Choroid plexus epithelial cell (primary cell): ENCODE data around the gene ADAD2.

Experiments used
- DNase-seq: peaks from one replicate; pipeline ENCODE4 v3.0.0-alpha.2; 2010; ENCODE audit warnings: low read depth
- H3K4me3 ChIP-seq: 2 replicates; pipeline ENCODE4 v1.5.1; 2011; ENCODE audit warnings: low read depth, mild to moderate bottlenecking, control low read depth, low read length, moderate library complexity
- TF ChIP-seq, protein P1 (sequence below): conservative IDR thresholded peaks from 2 replicates; pipeline ENCODE4 v1.5.1; 2011; ENCODE audit warnings: low read depth, mild to moderate bottlenecking, control low read depth, inconsistent platforms, low read length, moderate library complexity

The ADAD2 gene

DNA sequence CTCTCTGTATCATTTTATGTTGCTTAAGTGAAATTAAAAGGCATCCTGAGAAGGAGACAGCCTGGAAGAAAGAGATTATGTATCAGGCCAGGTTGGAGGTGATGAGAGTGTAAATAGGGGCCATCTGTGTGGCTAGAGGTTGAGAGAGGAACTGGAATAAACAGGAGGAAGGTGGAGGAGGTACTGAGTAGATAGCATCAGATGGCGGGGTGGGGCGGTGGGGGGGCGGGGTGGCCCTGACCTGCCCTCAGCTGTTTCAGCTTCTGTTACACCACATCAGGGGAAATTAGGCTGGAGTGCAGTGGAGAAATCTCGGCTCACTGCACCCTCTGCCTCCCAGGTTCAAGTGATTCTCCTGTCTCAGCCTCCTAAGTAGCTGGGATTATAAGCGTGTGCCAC is 55.7 kb downstream of the ADAD2 start:
- DNase-seq: no peak
- TF ChIP-seq, protein P1, sequence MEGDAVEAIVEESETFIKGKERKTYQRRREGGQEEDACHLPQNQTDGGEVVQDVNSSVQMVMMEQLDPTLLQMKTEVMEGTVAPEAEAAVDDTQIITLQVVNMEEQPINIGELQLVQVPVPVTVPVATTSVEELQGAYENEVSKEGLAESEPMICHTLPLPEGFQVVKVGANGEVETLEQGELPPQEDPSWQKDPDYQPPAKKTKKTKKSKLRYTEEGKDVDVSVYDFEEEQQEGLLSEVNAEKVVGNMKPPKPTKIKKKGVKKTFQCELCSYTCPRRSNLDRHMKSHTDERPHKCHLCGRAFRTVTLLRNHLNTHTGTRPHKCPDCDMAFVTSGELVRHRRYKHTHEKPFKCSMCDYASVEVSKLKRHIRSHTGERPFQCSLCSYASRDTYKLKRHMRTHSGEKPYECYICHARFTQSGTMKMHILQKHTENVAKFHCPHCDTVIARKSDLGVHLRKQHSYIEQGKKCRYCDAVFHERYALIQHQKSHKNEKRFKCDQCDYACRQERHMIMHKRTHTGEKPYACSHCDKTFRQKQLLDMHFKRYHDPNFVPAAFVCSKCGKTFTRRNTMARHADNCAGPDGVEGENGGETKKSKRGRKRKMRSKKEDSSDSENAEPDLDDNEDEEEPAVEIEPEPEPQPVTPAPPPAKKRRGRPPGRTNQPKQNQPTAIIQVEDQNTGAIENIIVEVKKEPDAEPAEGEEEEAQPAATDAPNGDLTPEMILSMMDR: no peak
- no peak overlapping the region for H3K4me3 ChIP-seq
